K562 (cell line): ENCODE results near the gene AKAP14. TPM values are rescaled to one million over a fixed set of nuclear protein-coding genes. Genes with fewer than 3 reads are reported as not detected.

Experiments used
- CTBP1 ChIP-seq: fragments of 450-650 bp; IDR thresholded peaks from 2 replicates; pipeline ENCODE4 v1.6.1; 2016; ENCODE audit warnings: borderline replicate concordance
- ELF1 ChIP-seq: fragments of 200-800 bp; sonication (Bioruptor generic); IDR thresholded peaks from 2 replicates; pipeline ENCODE4 v1.6.1; 2016; ENCODE audit warnings: missing genetic modification characterization, missing compliant biosample characterization
- ETV6 ChIP-seq, 3 experiments: fragments of 150-350 bp in 1 of 3; sonication (generic) in 1 of 3; formaldehyde crosslinking in 1 of 3; IDR thresholded peaks; 2 replicates each; pipeline versions ENCODE4 v1.6.1 to v1.8.0; 2014 to 2022; ENCODE audit warnings: borderline replicate concordance in 2 of 3, low read depth in 2 of 3, antibody characterized with exemption in 1 of 3, low read length in 1 of 3, mild to moderate bottlenecking in 1 of 3, missing genetic modification reagents in 1 of 3
- GABPA ChIP-seq: fragments of 200-800 bp; sonication (Bioruptor generic); conservative IDR thresholded peaks from 2 replicates; pipeline ENCODE4 v1.6.1; 2016; ENCODE audit warnings: low read depth, missing genetic modification characterization, missing compliant biosample characterization
- HNRNPLL ChIP-seq: fragments of 200-400 bp; formaldehyde crosslinking; IDR thresholded peaks from 2 replicates; pipeline ENCODE4 v1.6.1; 2017; ENCODE audit warnings: low read length, low read depth, mild to moderate bottlenecking; ENCODE audit not compliant: poor library complexity, severe bottlenecking
- NCOA1 ChIP-seq: fragments of 450-650 bp; IDR thresholded peaks from 2 replicates; pipeline ENCODE4 v1.6.1; 2016; ENCODE audit warnings: low read depth
- NEUROD1 ChIP-seq: fragments of 150-350 bp; IDR thresholded peaks from 2 replicates; pipeline ENCODE4 v1.6.1; 2014; ENCODE audit warnings: borderline replicate concordance, low read length, low read depth; ENCODE audit not compliant: partially characterized antibody
- NFIC ChIP-seq: fragments of 450-650 bp; IDR thresholded peaks from 2 replicates; pipeline ENCODE4 v1.6.1; 2017; ENCODE audit warnings: mild to moderate bottlenecking, inconsistent platforms
- NFRKB ChIP-seq: fragments of 450-650 bp; IDR thresholded peaks from 2 replicates; pipeline ENCODE4 v1.6.1; 2016; ENCODE audit warnings: low read depth
- PML ChIP-seq: IDR thresholded peaks from 2 replicates; pipeline ENCODE4 v1.6.1; 2012; ENCODE audit warnings: low read length, inconsistent platforms
- POLR2B ChIP-seq: fragments of 450-650 bp; IDR thresholded peaks from 2 replicates; pipeline ENCODE4 v1.6.1; 2018; ENCODE audit warnings: low read depth; ENCODE audit not compliant: partially characterized antibody
- TAF9B ChIP-seq: fragments of 450-650 bp; IDR thresholded peaks from 2 replicates; pipeline ENCODE4 v1.6.1; 2018; ENCODE audit warnings: mild to moderate bottlenecking; ENCODE audit not compliant: partially characterized antibody
- TOE1 ChIP-seq, 2 experiments: fragments of 450-650 bp in 1 of 2; sonication (generic) in 1 of 2; formaldehyde crosslinking in 1 of 2; IDR thresholded peaks; 2 replicates each; pipeline versions ENCODE4 v1.7.1 to v1.8.0; 2016 to 2022; ENCODE audit warnings: borderline replicate concordance in 2 of 2, mild to moderate bottlenecking in 2 of 2, antibody characterized with exemption in 1 of 2, inconsistent platforms in 1 of 2, low read depth in 1 of 2, missing genetic modification reagents in 1 of 2, moderate library complexity in 1 of 2
- ZBTB40 ChIP-seq, 2 experiments: fragments of 450-650 bp in 1 of 2; sonication (generic) in 1 of 2; formaldehyde crosslinking in 1 of 2; IDR thresholded peaks; 2 replicates each; pipeline versions ENCODE4 v1.7.1 to v1.9.0; 2016 to 2022; ENCODE audit warnings: inconsistent platforms in 1 of 2, mild to moderate bottlenecking in 1 of 2, missing genetic modification reagents in 1 of 2
- ZNF121 ChIP-seq: sonication (generic); formaldehyde crosslinking; conservative IDR thresholded peaks from 2 replicates; pipeline ENCODE4 v1.8.0; 2022; ENCODE audit warnings: missing genetic modification reagents
- ZZZ3 ChIP-seq: fragments of 450-650 bp; IDR thresholded peaks from 2 replicates; pipeline ENCODE4 v1.6.1; 2016; ENCODE audit warnings: antibody characterized with exemption, mild to moderate bottlenecking, moderate library complexity
- polyA plus RNA-seq, 8 experiments: library from polyadenylated mRNA; depleted of rRNA in 4 of 8; stranded (reverse) in 5 of 8; unstranded in 3 of 8; fragments of >200 nt; fragmentation: Nextera tagmentation in 2 of 8; fragmentation: Illumina TruSeq in 1 of 8; extraction: Ambion mirVana in 2 of 8; extraction: Trizol in 1 of 8; gene quantifications; 2 replicates each; pipeline versions ENCODE4 v1.2.1 to v1.2.3, GENCODE V29; 2011 to 2014; ENCODE audit warnings: inconsistent platforms in 1 of 8, missing spikeins in 1 of 8
- total RNA-seq, 7 experiments: library from RNA; depleted of rRNA in 6 of 7; stranded (reverse); fragments of >200 nt in 6 of 7; fragmentation: Illumina TruSeq in 2 of 7; extraction: Trizol in 2 of 7; gene quantifications; 2 replicates each; pipeline versions ENCODE4 v1.2.1 to v1.2.3, GENCODE V29; 2011 to 2021; ENCODE audit warnings: low replicate concordance in 1 of 7
- TF ChIP-seq, protein P1 (sequence below): fragments of 250-450 bp; sonication (Bioruptor Pico); IDR thresholded peaks from 2 replicates; pipeline ENCODE4 v1.5.0; 2021

Gene AKAP14
- total and polyA plus RNA-seq, 9 of the 15 experiments (the other 6 are each of a cell fraction or from before 2014, with no cell fraction given), result not detected

DNA sequence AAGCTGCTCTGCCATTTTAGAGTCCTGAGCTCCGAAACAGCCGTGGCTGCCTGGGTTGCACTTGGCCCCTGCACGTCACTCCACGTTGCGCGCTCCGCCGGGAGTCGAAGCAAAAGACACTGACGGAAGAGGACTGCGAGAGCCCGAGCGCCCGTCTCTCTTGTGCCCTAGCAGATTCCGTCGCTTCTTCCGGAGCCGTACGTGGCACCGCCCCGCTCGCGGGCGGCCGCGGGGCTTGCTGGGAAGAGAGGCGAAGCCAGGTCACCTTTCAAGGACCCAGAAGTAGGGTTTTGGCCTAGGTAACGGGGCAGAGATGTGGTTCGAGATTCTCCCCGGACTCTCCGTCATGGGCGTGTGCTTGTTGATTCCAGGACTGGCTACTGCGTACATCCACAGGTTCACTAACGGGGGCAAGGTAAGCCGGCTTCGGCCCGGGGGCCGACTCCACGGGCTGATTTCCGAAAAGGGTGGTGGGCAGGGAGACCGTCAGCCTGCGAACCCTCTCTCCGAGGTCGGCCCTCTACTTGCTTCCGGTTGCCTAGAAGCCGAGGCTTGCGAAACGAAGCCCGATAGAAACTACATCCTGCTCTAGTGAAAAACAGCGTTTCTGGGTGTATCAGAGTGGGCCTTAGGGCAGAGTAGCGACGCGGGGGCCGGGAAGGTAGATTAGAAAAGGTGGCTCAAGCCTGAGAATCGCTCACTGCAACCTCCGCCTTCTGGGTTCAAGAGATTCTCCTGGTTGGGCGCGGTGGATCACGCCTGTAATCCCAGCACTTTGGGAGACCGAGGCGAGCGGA lies 23.9 kb upstream of the AKAP14 start, which contains the start of the genes NDUFA1 and RNF113A (continued):
- TF ChIP-seq TOE1 (IDR thresholded peaks at IDR 0.05; ENCODE audit: borderline replicate concordance), result peak; percentile 58; the same call in 1 of the 2 replicates
- no peak for TF ChIP-seq TOE1 (CRISPR knock-in tag; IDR thresholded peaks at IDR 0.05; ENCODE audit: borderline replicate concordance, low read depth)
- TF ChIP-seq, protein P1, sequence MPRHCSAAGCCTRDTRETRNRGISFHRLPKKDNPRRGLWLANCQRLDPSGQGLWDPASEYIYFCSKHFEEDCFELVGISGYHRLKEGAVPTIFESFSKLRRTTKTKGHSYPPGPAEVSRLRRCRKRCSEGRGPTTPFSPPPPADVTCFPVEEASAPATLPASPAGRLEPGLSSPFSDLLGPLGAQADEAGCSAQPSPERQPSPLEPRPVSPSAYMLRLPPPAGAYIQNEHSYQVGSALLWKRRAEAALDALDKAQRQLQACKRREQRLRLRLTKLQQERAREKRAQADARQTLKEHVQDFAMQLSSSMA (CRISPR knock-in tag), result peak; percentile 97
- TF ChIP-seq NEUROD1, result peak; percentile 23
- 0 out of 2 replicates have a peak, but pooled peaks have one; percentile 64 for TF ChIP-seq PML
- 0 out of 2 replicates have a peak, but pooled peaks have one; percentile 47 for TF ChIP-seq CTBP1
- 0 out of 2 replicates have a peak, but pooled peaks have one; percentile 11 for TF ChIP-seq NFIC
- peak; percentile 92 for TF ChIP-seq HNRNPLL
- TF ChIP-seq ZBTB40 (IDR thresholded peaks at IDR 0.05), result peak; percentile 78
- TF ChIP-seq ZBTB40 (CRISPR knock-in tag; IDR thresholded peaks at IDR 0.05), result no peak
- TF ChIP-seq POLR2B, result peak; percentile 78
- TF ChIP-seq NFRKB, result no peak
- TF ChIP-seq GABPA, result peak; percentile 84
- no peak for TF ChIP-seq ETV6 (IDR thresholded peaks at IDR 0.05; ENCODE audit: borderline replicate concordance in 1 of 2, low read depth in 2 of 2, low read length in 1 of 2)
- no peak for TF ChIP-seq ETV6 (CRISPR knock-in tag; IDR thresholded peaks at IDR 0.05; ENCODE audit: borderline replicate concordance)
- TF ChIP-seq TAF9B, result peak; percentile 69
- TF ChIP-seq ELF1 (tag), result peak; percentile 86
- no peak for TF ChIP-seq NCOA1
- TF ChIP-seq ZZZ3, result 0 out of 2 replicates have a peak, but pooled peaks have one; percentile 57
- no peak for TF ChIP-seq ZNF121 (CRISPR knock-in tag)
